H1 (cell line): ENCODE results near the gene TLL2. TPM values are rescaled to one million over a fixed set of nuclear protein-coding genes. Genes with fewer than 3 reads are reported as not detected.

ENCODE experiments used
- EZH2 ChIP-seq: fragments of 200-600 bp; sonication (generic); IDR thresholded peaks from 2 replicates; pipeline ENCODE4 v1.7.1; 2012; ENCODE audit warnings: low read depth, mild to moderate bottlenecking, moderate library complexity, low read length, inconsistent platforms; ENCODE audit not compliant: severe bottlenecking
- PHF8 ChIP-seq: fragments of 200-600 bp; sonication (generic); conservative IDR thresholded peaks from 2 replicates; pipeline ENCODE4 v1.7.1; 2012; ENCODE audit warnings: low read depth, mild to moderate bottlenecking, inconsistent platforms, low read length, moderate library complexity
- SP1 ChIP-seq: IDR thresholded peaks from 2 replicates; pipeline ENCODE4 v1.6.1; 2011; ENCODE audit warnings: low read depth, low read length
- SUZ12 ChIP-seq: fragments of 200-600 bp; sonication (generic); IDR thresholded peaks from 2 replicates; pipeline ENCODE4 v1.6.1; 2012; ENCODE audit warnings: mild to moderate bottlenecking, inconsistent platforms, low read length, moderate library complexity, mixed read lengths
- TEAD4 ChIP-seq: IDR thresholded peaks from 2 replicates; pipeline ENCODE4 v1.6.1; 2012; ENCODE audit warnings: low read depth, low read length, inconsistent platforms, mixed read lengths
- polyA plus RNA-seq, 7 experiments: library from polyadenylated mRNA; depleted of rRNA in 3 of 7; stranded (reverse) in 5 of 7; unstranded in 2 of 7; fragments of >200 nt in 5 of 7; fragments of 200-250 nt in 2 of 7; gene quantifications; 1 replicate in 5 of 7; 2 replicates in 1 of 7; 4 replicates in 1 of 7; pipeline versions ENCODE4 v1.2.1 to v1.2.3, GENCODE V29; 2011 to 2013; ENCODE audit warnings: missing spikeins in 2 of 7, mixed read lengths in 2 of 7
- total RNA-seq: library from RNA; stranded (reverse); fragmentation: NEBNext Ultra II Directional; extraction: Animal tissue kit (Norgen Biotek cat#: 25700); gene quantifications from 2 replicates; pipeline ENCODE4 v1.2.1, GENCODE V29; 2021
- TF ChIP-seq, protein P1 (sequence below), 3 experiments: IDR thresholded peaks; 1 replicate in 2 of 3; 2 replicates in 1 of 3; pipeline versions ENCODE4 v1.5.1 to v1.6.1; 2011; ENCODE audit warnings: low read length in 3 of 3, mild to moderate bottlenecking in 3 of 3, inconsistent platforms in 2 of 3, low read depth in 1 of 3, moderate library complexity in 1 of 3; ENCODE audit not compliant: insufficient read depth in 1 of 3; ENCODE audit errors: control extremely low read depth in 1 of 3

Gene TLL2
- total and polyA plus RNA-seq, 2 of the 8 experiments (the other 6 are each of a cell fraction or from before 2014, with no cell fraction given), result 2.4 to 3.2 TPM

DNA sequence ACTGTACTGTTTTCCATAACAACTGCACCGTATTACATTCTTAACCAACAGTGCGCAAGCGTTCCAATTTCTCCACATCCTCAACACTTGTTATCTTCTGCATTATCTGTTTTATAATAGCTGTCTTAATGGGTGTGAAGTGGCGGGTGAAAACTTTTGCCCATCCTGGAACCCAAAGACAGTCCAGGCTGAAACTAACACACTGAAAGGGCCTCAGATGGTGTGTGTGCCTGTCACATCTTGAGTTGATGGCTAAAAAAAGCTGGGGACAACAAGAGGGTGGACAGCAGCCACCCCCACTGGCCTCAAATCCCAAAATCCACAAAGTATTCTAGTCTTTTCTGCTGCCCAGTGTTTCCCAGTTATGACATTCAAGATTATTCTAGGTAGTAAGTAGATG is 174.3 kb downstream of the TLL2 start (continued):
- TF ChIP-seq, protein P1, sequence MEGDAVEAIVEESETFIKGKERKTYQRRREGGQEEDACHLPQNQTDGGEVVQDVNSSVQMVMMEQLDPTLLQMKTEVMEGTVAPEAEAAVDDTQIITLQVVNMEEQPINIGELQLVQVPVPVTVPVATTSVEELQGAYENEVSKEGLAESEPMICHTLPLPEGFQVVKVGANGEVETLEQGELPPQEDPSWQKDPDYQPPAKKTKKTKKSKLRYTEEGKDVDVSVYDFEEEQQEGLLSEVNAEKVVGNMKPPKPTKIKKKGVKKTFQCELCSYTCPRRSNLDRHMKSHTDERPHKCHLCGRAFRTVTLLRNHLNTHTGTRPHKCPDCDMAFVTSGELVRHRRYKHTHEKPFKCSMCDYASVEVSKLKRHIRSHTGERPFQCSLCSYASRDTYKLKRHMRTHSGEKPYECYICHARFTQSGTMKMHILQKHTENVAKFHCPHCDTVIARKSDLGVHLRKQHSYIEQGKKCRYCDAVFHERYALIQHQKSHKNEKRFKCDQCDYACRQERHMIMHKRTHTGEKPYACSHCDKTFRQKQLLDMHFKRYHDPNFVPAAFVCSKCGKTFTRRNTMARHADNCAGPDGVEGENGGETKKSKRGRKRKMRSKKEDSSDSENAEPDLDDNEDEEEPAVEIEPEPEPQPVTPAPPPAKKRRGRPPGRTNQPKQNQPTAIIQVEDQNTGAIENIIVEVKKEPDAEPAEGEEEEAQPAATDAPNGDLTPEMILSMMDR (IDR thresholded peaks at IDR 0.05; ENCODE audit: control extremely low read depth in 1 of 3, insufficient read depth in 1 of 3, low read depth in 1 of 3, low read length in 3 of 3), result no peak
- no peak for TF ChIP-seq EZH2
- TF ChIP-seq TEAD4, result no peak
- no peak for TF ChIP-seq PHF8
- TF ChIP-seq SUZ12, result no peak
- TF ChIP-seq SP1, result no peak
